HepG2 (cell line): ENCODE measurements around the gene FTL. TPM values are rescaled to one million over a fixed set of nuclear protein-coding genes. Genes with fewer than 3 reads are reported as not detected.

ENCODE experiments used
- ATAC-seq: fragments of 200-7000 bp; cut with Tn5 transposase; 3 replicates; pipeline ENCODE4 v1.9.1; 2020; ENCODE audit warnings: mild to moderate bottlenecking, moderate library complexity
- BruUV-seq: library from RNA; stranded (reverse); fragments of 400-500 nt; replicated peaks from 2 replicates; lab custom pipeline; 2021; lab: Mats Ljungman, UMichigan
- CTCF ChIA-PET: fragments of 300-600 bp; formaldehyde crosslinking; extraction: SDS; loops from one replicate; lab custom pipeline; 2021; ENCODE audit warnings: low total read pairs, inconsistent platforms, low intra/inter-chr PET ratio; lab: Yijun Ruan, JAX
- POLR2A ChIA-PET: fragments of 350-600 bp; sonication (Branson Sonifier 250); formaldehyde crosslinking; loops from one replicate; lab custom pipeline; 2020; ENCODE audit warnings: antibody characterized with exemption, inconsistent platforms; lab: Yijun Ruan, JAX
- DNase-seq: peaks from one replicate; pipeline ENCODE4 v3.0.0-alpha.2; 2015; ENCODE audit warnings: low spot score
- FAIRE-seq: peaks from 3 replicates; lab custom pipeline; 2011; peaks lifted over from hg19 to GRCh38; lab: Jason Lieb, UNC
- H2AFZ ChIP-seq: one replicate; pipeline ENCODE4 v1.6.1; 2011; ENCODE audit warnings: low read length, inconsistent platforms
- H3K27ac ChIP-seq: fragments of 300-600 bp; 3 replicates; pipeline ENCODE4 v1.8.0; 2011; ENCODE audit warnings: mixed run types, mild to moderate bottlenecking, mixed read lengths, low read length, inconsistent platforms; ENCODE audit not compliant: insufficient read depth; ENCODE audit errors: extremely low read length
- H3K27me3 ChIP-seq, 2 experiments: fragments of 200-600 bp in 1 of 2; 2 replicates in 1 of 2; 3 replicates in 1 of 2; pipeline versions ENCODE4 v1.6.0 to v1.8.0; 2011; ENCODE audit warnings: low read length in 2 of 2, mild to moderate bottlenecking in 2 of 2, moderate library complexity in 2 of 2, inconsistent platforms in 1 of 2; ENCODE audit not compliant: insufficient read depth in 2 of 2, control insufficient read depth in 1 of 2
- H3K36me3 ChIP-seq, 2 experiments: fragments of 200-600 bp in 1 of 2; replicated peaks in 1 of 2; 2 replicates in 1 of 2; 3 replicates in 1 of 2; pipeline versions ENCODE4 v1.5.1 to v1.8.0; 2011; ENCODE audit warnings: low read length in 2 of 2, inconsistent platforms in 1 of 2; ENCODE audit not compliant: insufficient read depth in 2 of 2, control insufficient read depth in 1 of 2
- H3K4me1 ChIP-seq: 2 replicates; pipeline ENCODE4 v1.5.1; 2012; ENCODE audit warnings: low read length, inconsistent platforms; ENCODE audit not compliant: insufficient read depth
- H3K4me2 ChIP-seq: 2 replicates; pipeline ENCODE4 v1.6.0; 2011; ENCODE audit warnings: low read depth, low read length, inconsistent platforms
- H3K4me3 ChIP-seq, 3 experiments: fragments of 200-600 bp in 1 of 3; sonication (generic), shearing (Covaris generic) in 1 of 3; replicated peaks in 1 of 3; 2 replicates each; pipeline ENCODE4 v1.5.1; 2011 to 2016; ENCODE audit warnings: low read length in 3 of 3, inconsistent platforms in 2 of 3, low read depth in 2 of 3, mild to moderate bottlenecking in 2 of 3, control low read depth in 1 of 3, mixed read lengths in 1 of 3; ENCODE audit not compliant: insufficient read depth in 1 of 3
- H3K79me2 ChIP-seq: one replicate; pipeline ENCODE4 v1.6.1; 2011; ENCODE audit warnings: low read length, inconsistent platforms; ENCODE audit not compliant: insufficient read depth
- H3K9ac ChIP-seq: 2 replicates; pipeline ENCODE4 v1.6.0; 2011; ENCODE audit warnings: mild to moderate bottlenecking, low read depth, low read length, inconsistent platforms; ENCODE audit not compliant: insufficient read depth
- H3K9me3 ChIP-seq: 2 replicates; pipeline ENCODE4 v1.5.1; 2012; ENCODE audit warnings: mild to moderate bottlenecking, low read length
- H4K20me1 ChIP-seq: 2 replicates; pipeline ENCODE4 v1.6.0; 2011; ENCODE audit warnings: inconsistent platforms, mild to moderate bottlenecking, low read length, moderate library complexity; ENCODE audit not compliant: insufficient read depth
- BRCA1 ChIP-seq: sonication (generic); formaldehyde crosslinking; IDR thresholded peaks from 2 replicates; pipeline ENCODE4 v1.4.0; 2020; ENCODE audit warnings: missing genetic modification reagents
- ETV5 ChIP-seq: IDR thresholded peaks from 2 replicates; pipeline ENCODE4 v1.6.1; 2018; ENCODE audit warnings: missing biosample characterization, missing genetic modification reagents, inconsistent platforms, borderline replicate concordance
- ISX ChIP-seq: sonication (generic); formaldehyde crosslinking; conservative IDR thresholded peaks from 2 replicates; pipeline ENCODE4 v1.5.0; 2020; ENCODE audit warnings: missing genetic modification reagents
- MAFG ChIP-seq: sonication (generic); formaldehyde crosslinking; IDR thresholded peaks from 2 replicates; pipeline ENCODE4 v1.5.1; 2020; ENCODE audit warnings: mild to moderate bottlenecking, missing genetic modification reagents
- NCOA5 ChIP-seq: sonication (generic); formaldehyde crosslinking; IDR thresholded peaks from 2 replicates; pipeline ENCODE4 v1.4.0; 2020; ENCODE audit warnings: missing genetic modification reagents
- NFAT5 ChIP-seq: sonication (generic); formaldehyde crosslinking; IDR thresholded peaks from 2 replicates; pipeline ENCODE4 v1.4.0; 2020; ENCODE audit warnings: missing genetic modification reagents
- NFIB ChIP-seq: sonication (generic); formaldehyde crosslinking; IDR thresholded peaks from 2 replicates; pipeline ENCODE4 v1.9.0; 2021; ENCODE audit warnings: missing genetic modification reagents, mild to moderate bottlenecking, borderline replicate concordance
- SNRNP70 ChIP-seq: fragments of 200-400 bp; formaldehyde crosslinking; IDR thresholded peaks from 2 replicates; pipeline ENCODE4 v1.6.1; 2017; ENCODE audit warnings: mild to moderate bottlenecking, low read depth, low read length, moderate library complexity
- SRSF1 ChIP-seq: fragments of 200-400 bp; formaldehyde crosslinking; optimal IDR thresholded peaks from 2 replicates; pipeline ENCODE3; 2017; ENCODE audit warnings: mild to moderate bottlenecking, low read depth, low read length, moderate library complexity
- TBX3 ChIP-seq: fragments of 450-650 bp; IDR thresholded peaks from 2 replicates; pipeline ENCODE4 v1.6.1; 2017; ENCODE audit warnings: antibody characterized with exemption, mild to moderate bottlenecking, inconsistent platforms, borderline replicate concordance
- TFDP1 ChIP-seq: IDR thresholded peaks from 2 replicates; pipeline ENCODE4 v1.6.1; 2016; ENCODE audit warnings: missing compliant biosample characterization, missing genetic modification reagents, borderline replicate concordance
- ZNF841 ChIP-seq: sonication (generic); formaldehyde crosslinking; IDR thresholded peaks from 2 replicates; pipeline ENCODE4 v1.8.1; 2023; ENCODE audit warnings: missing genetic modification reagents, borderline replicate concordance
- WGBS: methylation state at CpG from one replicate; pipeline ENCODE4 v1.1.6; 2017; ENCODE audit warnings: low lambda C conversion rate; 5-methylcytosine and 5-hydroxymethylcytosine counted together
- in situ Hi-C: cut with HindIII; loops from 2 replicates; pipeline ENCODE4 v1.10.0; 2017; ENCODE audit warnings: low pct_unique_long_range_greater_than_20kb; ENCODE audit not compliant: extremely low pct_ligation_motif_present
- intact Hi-C: fragments of 100-400 bp; cut with micrococcal nuclease; formaldehyde crosslinking; loops from one replicate; pipeline ENCODE4 v1.10.0; 2022; ENCODE audit not compliant: unreplicated experiment
- polyA plus RNA-seq, 8 experiments: library from polyadenylated mRNA; depleted of rRNA in 3 of 8; stranded (reverse) in 7 of 8; unstranded in 1 of 8; fragments of >200 nt; fragmentation: Illumina TruSeq in 4 of 8; extraction: Trizol in 4 of 8; gene quantifications; 2 replicates each; pipeline versions ENCODE4 v1.2.1 to v1.2.3, GENCODE V29; 2011 to 2016; ENCODE audit warnings: low read depth in 4 of 8, missing spikeins in 1 of 8, mixed read lengths in 1 of 8; ENCODE audit not compliant: insufficient read depth in 1 of 8
- total RNA-seq, 5 experiments: library from RNA; depleted of rRNA; stranded (reverse); fragments of >200 nt; fragmentation: Illumina TruSeq; extraction: Trizol; gene quantifications; 2 replicates each; pipeline ENCODE4 v1.2.3, GENCODE V29; 2016; ENCODE audit warnings: low read depth in 1 of 5
- TF ChIP-seq, protein P1 (sequence below): fragments of 450-650 bp; IDR thresholded peaks from 2 replicates; pipeline ENCODE4 v1.6.1; 2017
- TF ChIP-seq, protein P2 (sequence below): sonication (generic); formaldehyde crosslinking; IDR thresholded peaks from 2 replicates; pipeline ENCODE4 v1.4.0; 2020; ENCODE audit warnings: missing genetic modification reagents

Gene FTL
- total and polyA plus RNA-seq, 2 of the 13 experiments (the other 11 are each of a cell fraction or from before 2014, with no cell fraction given), result 2,721 to 8,800 TPM

- WGBS, result 59% methylated on average over 10 of the region's 11 CpGs
- Histone ChIP-seq H3K79me2 (no peaks in the 10 kb centered on the region), H3K4me3 (no peak overlapping the region), H3K9me3 (no peaks in the 10 kb centered on the region), H3K9ac (no peak overlapping the region), H3K36me3 (peaks cover 3 to 10% of the 10 kb centered on the region in 2 experiments; a peak in 4 of 5 replicates), H3K4me2 (no peak overlapping the region), H3K27ac (no peak overlapping the region), H3K4me1 (no peaks in the 10 kb centered on the region), H3K27me3 (no peaks in the 10 kb centered on the region), H2AFZ (no peak overlapping the region), H4K20me1 (no peaks in the 10 kb centered on the region)
- FAIRE-seq, result no peak
- CTCF ChIA-PET, result no interaction called here
- no peak for ATAC-seq
- DNase-seq, result peak; percentile 28
- POLR2A ChIA-PET, result interaction anchor here (1.1 to 1.5 kb wide), 2 partner anchors 25 to 29 kb away, joined by 3 read pairs; partner anchors contain the start of genes BAX and NUCB1
- in situ Hi-C loops, result no loop called here
- intact Hi-C loops, result no loop called here
- BruUV-seq, result no TSS peak
- no peak for TF ChIP-seq BRCA1 (CRISPR knock-in tag)
- TF ChIP-seq MAFG (CRISPR knock-in tag), result no peak
- TF ChIP-seq TBX3, result no peak
- no peak for TF ChIP-seq ISX
- no peak for TF ChIP-seq NFIB (CRISPR knock-in tag)
- no peak for TF ChIP-seq NCOA5 (CRISPR knock-in tag)
- TF ChIP-seq, protein P1, sequence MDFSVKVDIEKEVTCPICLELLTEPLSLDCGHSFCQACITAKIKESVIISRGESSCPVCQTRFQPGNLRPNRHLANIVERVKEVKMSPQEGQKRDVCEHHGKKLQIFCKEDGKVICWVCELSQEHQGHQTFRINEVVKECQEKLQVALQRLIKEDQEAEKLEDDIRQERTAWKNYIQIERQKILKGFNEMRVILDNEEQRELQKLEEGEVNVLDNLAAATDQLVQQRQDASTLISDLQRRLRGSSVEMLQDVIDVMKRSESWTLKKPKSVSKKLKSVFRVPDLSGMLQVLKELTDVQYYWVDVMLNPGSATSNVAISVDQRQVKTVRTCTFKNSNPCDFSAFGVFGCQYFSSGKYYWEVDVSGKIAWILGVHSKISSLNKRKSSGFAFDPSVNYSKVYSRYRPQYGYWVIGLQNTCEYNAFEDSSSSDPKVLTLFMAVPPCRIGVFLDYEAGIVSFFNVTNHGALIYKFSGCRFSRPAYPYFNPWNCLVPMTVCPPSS, result no peak
- no peak for TF ChIP-seq ZNF841
- TF ChIP-seq SRSF1, result no peak
- TF ChIP-seq ETV5 (CRISPR knock-in tag), result no peak
- TF ChIP-seq, protein P2, sequence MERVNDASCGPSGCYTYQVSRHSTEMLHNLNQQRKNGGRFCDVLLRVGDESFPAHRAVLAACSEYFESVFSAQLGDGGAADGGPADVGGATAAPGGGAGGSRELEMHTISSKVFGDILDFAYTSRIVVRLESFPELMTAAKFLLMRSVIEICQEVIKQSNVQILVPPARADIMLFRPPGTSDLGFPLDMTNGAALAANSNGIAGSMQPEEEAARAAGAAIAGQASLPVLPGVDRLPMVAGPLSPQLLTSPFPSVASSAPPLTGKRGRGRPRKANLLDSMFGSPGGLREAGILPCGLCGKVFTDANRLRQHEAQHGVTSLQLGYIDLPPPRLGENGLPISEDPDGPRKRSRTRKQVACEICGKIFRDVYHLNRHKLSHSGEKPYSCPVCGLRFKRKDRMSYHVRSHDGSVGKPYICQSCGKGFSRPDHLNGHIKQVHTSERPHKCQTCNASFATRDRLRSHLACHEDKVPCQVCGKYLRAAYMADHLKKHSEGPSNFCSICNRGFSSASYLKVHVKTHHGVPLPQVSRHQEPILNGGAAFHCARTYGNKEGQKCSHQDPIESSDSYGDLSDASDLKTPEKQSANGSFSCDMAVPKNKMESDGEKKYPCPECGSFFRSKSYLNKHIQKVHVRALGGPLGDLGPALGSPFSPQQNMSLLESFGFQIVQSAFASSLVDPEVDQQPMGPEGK (CRISPR knock-in tag), result no peak
- no peak for TF ChIP-seq TFDP1 (CRISPR knock-in tag)
- no peak for TF ChIP-seq NFAT5 (CRISPR knock-in tag)
- TF ChIP-seq SNRNP70, result no peak
Observed at GRCh38 chr19:48925240-48925843, 39.8 kb upstream of the FTL start.
